HG02623 (cell line): Measurements from ENCODE around the gene WDFY2.
A peak's percentile ranks its signal among the peaks of the same experiment; 100 is the strongest.

Experiments used
- ATAC-seq: cut with Tn5 transposase; IDR thresholded peaks from one replicate; pipeline ENCODE4 v1.9.1; 2021; ENCODE audit warnings: moderate library complexity; ENCODE audit not compliant: unreplicated experiment

Gene WDFY2

GRCh38 chr13:51600703-51601102 lies 16.4 kb downstream of the WDFY2 start:
- ATAC-seq = no peak

GRCh38 chr13:51601601-51602565 lies 17.6 kb downstream of the WDFY2 start:
- no peak for ATAC-seq

GRCh38 chr13:51603716-51604115 lies 19.5 kb downstream of the WDFY2 start:
- ATAC-seq = no peak

GRCh38 chr13:51605698-51606097 lies 21.4 kb downstream of the WDFY2 start:
- ATAC-seq = no peak

- ATAC-seq = no peak
Observed at GRCh38 chr13:51607165-51607564, 22.9 kb downstream of the WDFY2 start.

GRCh38 chr13:51608857-51609406 lies 24.7 kb downstream of the WDFY2 start:
- no peak for ATAC-seq

- no peak for ATAC-seq
Observed at GRCh38 chr13:51612867-51613266, 28.6 kb downstream of the WDFY2 start.

- ATAC-seq = no peak
Observed at GRCh38 chr13:51613535-51613934, 29.3 kb downstream of the WDFY2 start.

GRCh38 chr13:51614350-51614786 lies 30.1 kb downstream of the WDFY2 start:
- ATAC-seq = peak; percentile 86

- no peak for ATAC-seq
Observed at GRCh38 chr13:51618626-51619025, 34.4 kb downstream of the WDFY2 start.

- ATAC-seq = no peak
Observed at GRCh38 chr13:51619614-51620013, 35.4 kb downstream of the WDFY2 start.

GRCh38 chr13:51620165-51620983 lies 36.1 kb downstream of the WDFY2 start:
- ATAC-seq = no peak

- ATAC-seq = no peak
Observed at GRCh38 chr13:51621602-51622001, 37.3 kb downstream of the WDFY2 start.

GRCh38 chr13:51623473-51623872 lies 39.2 kb downstream of the WDFY2 start:
- ATAC-seq = no peak

- ATAC-seq = no peak
Observed at GRCh38 chr13:51624207-51624606, 39.9 kb downstream of the WDFY2 start.

- ATAC-seq = no peak
Observed at GRCh38 chr13:51624695-51625345, 40.6 kb downstream of the WDFY2 start.

- no peak for ATAC-seq
Observed at GRCh38 chr13:51625555-51626345, 41.5 kb downstream of the WDFY2 start.

GRCh38 chr13:51626749-51627148 lies 42.5 kb downstream of the WDFY2 start:
- no peak for ATAC-seq

GRCh38 chr13:51628059-51628852 lies 44.0 kb downstream of the WDFY2 start:
- no peak for ATAC-seq
